ENCODE measurements around the gene GNRHR. TPM values are rescaled to one million over a fixed set of nuclear protein-coding genes. Genes with fewer than 3 reads are reported as not detected.

GNRHR gene
- total and polyA plus RNA-seq, 2 of the 4 experiments (the other 2 are of a cell fraction) = not detected

GRCh38 chr4:67725981-67726380 lies 28.2 kb downstream of the GNRHR start:
- H2BK15ac ChIP-seq (ENCODE audit: low read depth, low read length) = no peak overlapping the region
- no peak overlapping the region for H2BK5ac ChIP-seq (ENCODE audit: low read depth, low read length, poor library complexity, severe bottlenecking)
- CTCF ChIA-PET = interaction anchor here (0.8 kb wide), 1 partner anchor 20 kb away, joined by 4 read pairs; no protein-coding TSS in a partner anchor
- H3K27ac ChIP-seq (ENCODE audit: insufficient read depth, low read length) = no peak overlapping the region
- H2AK5ac ChIP-seq (ENCODE audit: low read depth, low read length) = no peak overlapping the region
- POLR2A ChIA-PET (ENCODE audit: unreplicated experiment) = no interaction called here
- no peak overlapping the region for H2AFZ ChIP-seq (replicated peaks; ENCODE audit: low read length, poor library complexity)
- H3K4me3 ChIP-seq (ENCODE audit: insufficient read depth, low read depth, low read length) = no peak overlapping the region
- H2BK20ac ChIP-seq (ENCODE audit: low read depth, low read length) = no peak overlapping the region
- TF ChIP-seq NFE2L2 (IDR thresholded peaks at IDR 0.05; ENCODE audit: low read depth, low read length) = no peak
- TF ChIP-seq CTCF (conservative IDR thresholded peaks at IDR 0.05; ENCODE audit: low read depth, low read length) = no peak
- TF ChIP-seq CHD1 (IDR thresholded peaks at IDR 0.05; ENCODE audit: low read depth, low read length) = no peak
- no peak for TF ChIP-seq RAD21 (IDR thresholded peaks at IDR 0.05; ENCODE audit: low read length)
- no peak for TF ChIP-seq POLR2A (IDR thresholded peaks at IDR 0.05; ENCODE audit: low read depth, low read length)
- H3K14ac ChIP-seq (replicated peaks; ENCODE audit: low read depth, low read length) = no peak overlapping the region
- in situ Hi-C loops (cut with MboI; ENCODE audit: low sequenced_read_pairs) (no loop called here), dilution Hi-C loops (cut with HindIII; ENCODE audit: low sequenced_read_pairs, unreplicated experiment) (no loop called here), intact Hi-C loops (cut with micrococcal nuclease) (no loop called here)
- no peak overlapping the region for H2AK9ac ChIP-seq (replicated peaks; ENCODE audit: low read depth, low read length, poor library complexity)
- no peak overlapping the region for H3K23ac ChIP-seq (ENCODE audit: low read depth, low read length)
- H3K4me1 ChIP-seq (ENCODE audit: control insufficient read depth, insufficient read depth, low read length) = peaks cover 7% of the 10 kb centered on the region; the same call in 1 of the 2 replicates
- H4K8ac ChIP-seq (ENCODE audit: low read depth in 2 of 2, low read length in 2 of 2) = no peak overlapping the region
- H3K9ac ChIP-seq (ENCODE audit: low read depth, low read length) = no peak overlapping the region
- peaks cover 2% of the 10 kb centered on the region for H3K9me3 ChIP-seq (ENCODE audit: control insufficient read depth, insufficient read depth, low read length)
- no peak overlapping the region for H3K18ac ChIP-seq (ENCODE audit: low read depth, low read length)
- H2BK120ac ChIP-seq (ENCODE audit: low read depth, low read length) = no peak overlapping the region
- H4K91ac ChIP-seq (ENCODE audit: insufficient read depth, low read depth, low read length) = no peak overlapping the region
- H3K27me3 ChIP-seq (ENCODE audit: control insufficient read depth, insufficient read depth, low read length) = no peaks in the 10 kb centered on the region
- no peak overlapping the region for H3K56ac ChIP-seq (ENCODE audit: extremely low read depth, insufficient read depth, low read length)
- no peak overlapping the region for H3K4ac ChIP-seq (ENCODE audit: low read depth, low read length)
- peaks cover 5% of the 10 kb centered on the region; the same call in 1 of the 2 replicates for H3K9me1 ChIP-seq (ENCODE audit: insufficient read depth, low read length)
- 0 out of 4 replicates have a peak, but pooled peaks cover 0 to 3% of the 10 kb centered on the region in 2 experiments for H3K79me1 ChIP-seq (ENCODE audit: low read depth in 1 of 2, low read length in 2 of 2)
- no peaks in the 10 kb centered on the region for H3K36me3 ChIP-seq (ENCODE audit: control insufficient read depth, insufficient read depth, low read length)
- WGBS, 2 experiments (ENCODE audit: extremely low coverage in 2 of 2, insufficient read length in 1 of 2) = no CpG with 5 or more reads among the region's 4 CpGs
- ATAC-seq (ENCODE audit: low read depth) = no peak
- no peak overlapping the region for H3K4me2 ChIP-seq (ENCODE audit: low read depth, low read length)
- BruUV-seq (replicated peaks) = no TSS peak
- peak; percentile 75 for DNase-seq
- no peaks in the 10 kb centered on the region for H4K20me1 ChIP-seq (ENCODE audit: insufficient read depth, low read length)
- H4K5ac ChIP-seq (ENCODE audit: low read depth, low read length) = no peak overlapping the region

All from IMR-90 (cell line).